ENCODE results near the gene PRKD2. TPM values are rescaled to one million over a fixed set of nuclear protein-coding genes. Genes with fewer than 3 reads are reported as not detected.
A peak's percentile ranks its signal among the peaks of the same experiment; 100 is the strongest.

PRKD2 gene
- total RNA-seq, 1 donor from 2014 or later: 101 TPM

DNA sequence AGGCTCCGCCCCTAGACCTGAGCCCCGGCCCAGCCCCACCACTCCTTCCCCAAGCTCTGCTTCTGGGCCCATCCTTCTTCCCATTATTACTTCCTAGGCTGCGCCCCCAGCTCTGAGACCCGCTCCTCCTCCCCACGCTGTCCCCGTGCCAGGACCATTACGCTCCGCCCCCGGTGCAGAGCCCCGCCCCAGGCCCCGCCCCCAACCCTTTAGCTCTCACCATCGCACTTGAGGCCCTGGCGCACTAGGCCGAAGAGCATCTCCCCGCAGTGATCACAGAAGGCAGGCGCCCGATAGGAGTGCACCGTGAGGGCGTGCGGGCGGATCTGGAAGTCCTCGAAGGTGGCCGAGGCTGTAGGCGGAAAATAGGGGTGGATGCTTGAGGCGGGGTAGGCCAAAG is 6.2 kb downstream of the PRKD2 start:
- no peak for TF ChIP-seq CTCF (IDR thresholded peaks at IDR 0.05)
- Histone ChIP-seq H3K27ac (no peak overlapping the region), H3K4me3 (no peak overlapping the region), H3K27me3 (no peaks in the 10 kb centered on the region), H3K4me1 (peaks cover 4 to 9% of the 10 kb centered on the region in 2 donors), H3K9me3 (no peaks in the 10 kb centered on the region), H3K36me3 (peaks cover 11 to 35% of the 10 kb centered on the region in 2 donors)
- DNase-seq (ENCODE audit: low spot score in 2 of 2): no peak
- intact Hi-C loops (cut with DNase I): no loop called here

DNA sequence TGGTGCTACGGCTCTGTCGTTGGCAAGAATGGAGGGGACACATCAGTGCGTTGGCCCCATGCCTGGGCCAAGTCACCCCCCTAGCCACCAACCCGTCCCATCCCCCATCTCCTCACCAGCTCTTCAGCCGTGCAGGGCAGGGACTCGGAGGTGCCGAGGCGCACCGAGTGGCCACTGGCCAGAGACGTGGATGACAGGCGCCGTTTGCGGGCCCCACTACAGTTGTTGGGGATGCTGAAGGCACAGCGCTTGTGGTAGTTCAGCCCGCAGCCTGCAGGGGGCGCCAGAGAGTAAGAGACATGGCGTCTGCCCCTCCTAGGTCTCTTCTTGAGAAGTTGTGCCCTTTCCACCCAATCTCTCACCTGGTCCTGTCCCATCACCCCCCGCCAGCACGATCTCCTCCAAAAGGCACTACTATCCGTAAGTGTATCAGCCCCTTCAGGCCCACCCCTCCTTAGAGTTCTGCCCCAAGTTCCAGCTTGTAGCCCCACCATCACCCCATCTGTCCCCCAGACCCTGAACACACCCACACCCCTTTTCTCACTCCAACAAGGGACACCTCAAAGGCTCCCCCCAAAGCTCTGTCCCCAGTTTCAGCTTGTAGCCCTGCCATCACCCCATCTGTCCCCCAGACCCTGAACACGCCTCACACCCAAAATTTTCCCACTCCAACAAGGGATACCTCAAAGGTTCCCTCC is 12.4 kb downstream of the PRKD2 start:
- peaks cover 50 to 76% of the 10 kb centered on the region in 2 donors for H3K36me3 ChIP-seq
- H3K4me3 ChIP-seq: no peak overlapping the region
- TF ChIP-seq CTCF (IDR thresholded peaks at IDR 0.05): peak; percentile 84 to 98 (median 92)
- no peak overlapping the region for H3K27ac ChIP-seq
- no peaks in the 10 kb centered on the region for H3K9me3 ChIP-seq
- no peaks in the 10 kb centered on the region for H3K27me3 ChIP-seq
- DNase-seq (ENCODE audit: low spot score in 2 of 2): peak in 1 of 2 donors; percentile 82
- H3K4me1 ChIP-seq: no peaks in the 10 kb centered on the region
- intact Hi-C loops (cut with DNase I): loop anchor here (1.0 kb wide), 1 partner anchor 24 kb away; no protein-coding TSS in a partner anchor

DNA sequence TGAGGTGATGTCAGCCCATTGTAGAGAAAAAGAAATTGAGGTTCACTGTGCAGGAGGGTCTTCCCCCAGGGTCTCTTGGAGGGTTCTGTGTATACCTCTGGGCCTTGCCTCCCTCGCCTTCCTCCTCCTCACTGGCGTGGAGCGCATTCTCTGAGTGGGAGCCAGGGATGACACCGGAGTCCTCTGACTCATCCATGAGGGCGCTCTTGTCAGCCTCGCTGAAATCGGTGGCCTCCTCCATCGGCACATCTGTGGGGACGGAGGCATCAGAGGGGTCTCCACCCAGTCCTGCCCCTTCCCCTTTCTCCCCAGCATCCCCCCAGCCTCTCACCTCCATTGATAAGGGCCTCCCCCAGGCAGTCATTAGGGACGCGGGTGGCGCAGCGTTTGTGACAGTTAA is 16.2 kb downstream of the PRKD2 start:
- no peaks in the 10 kb centered on the region for H3K27me3 ChIP-seq
- peaks cover 71 to 81% of the 10 kb centered on the region in 2 donors for H3K36me3 ChIP-seq
- H3K9me3 ChIP-seq: no peaks in the 10 kb centered on the region
- no peak for TF ChIP-seq CTCF (IDR thresholded peaks at IDR 0.05)
- intact Hi-C loops (cut with DNase I): no loop called here
- DNase-seq (ENCODE audit: low spot score in 2 of 2): no peak
- H3K27ac ChIP-seq: no peak overlapping the region
- no peak overlapping the region for H3K4me3 ChIP-seq
- no peaks in the 10 kb centered on the region for H3K4me1 ChIP-seq

DNA sequence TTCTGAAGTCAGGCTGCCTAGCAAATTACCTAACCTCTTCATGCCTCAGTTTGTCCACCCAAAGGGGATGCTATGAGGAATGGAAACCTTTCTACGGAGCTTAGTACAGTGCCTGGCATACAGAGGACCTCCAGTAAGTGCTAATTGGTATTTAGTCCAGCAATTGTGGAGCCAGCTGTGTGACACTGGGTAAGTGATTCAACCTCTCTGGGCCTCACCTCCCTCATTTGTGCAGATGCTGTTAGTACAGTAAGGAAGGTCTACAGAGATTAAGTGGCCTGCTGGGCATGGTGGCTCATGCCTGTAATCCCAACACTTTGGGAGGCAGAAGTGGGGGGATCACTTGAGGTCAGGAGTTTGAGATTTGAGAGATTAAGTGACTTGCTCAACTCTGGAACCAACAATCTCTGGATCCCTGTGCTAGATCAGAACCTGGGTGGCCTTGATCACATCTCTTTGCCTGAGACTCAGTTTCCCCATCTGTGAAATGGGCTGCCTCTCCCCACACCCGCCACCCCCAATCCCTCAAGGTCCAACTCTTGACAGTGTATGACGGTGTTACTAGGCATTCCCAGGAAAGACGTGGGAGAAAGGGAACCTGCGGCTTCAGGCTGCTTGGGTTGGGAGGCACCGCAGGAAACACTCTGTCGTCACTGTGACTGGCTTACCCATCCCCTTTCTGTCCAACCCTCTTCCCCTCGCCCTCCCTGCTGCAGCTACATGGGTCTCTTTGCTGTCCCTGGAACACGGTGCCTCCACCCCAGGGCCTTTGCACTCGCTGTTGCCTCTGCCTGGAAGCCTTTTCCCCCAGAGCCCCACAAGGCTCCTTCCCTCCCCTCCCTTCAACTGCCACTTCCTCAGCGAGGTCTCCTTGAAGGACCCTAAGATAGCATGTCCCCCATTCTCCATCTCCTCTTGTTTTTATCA is 18.3 kb downstream of the PRKD2 start:
- intact Hi-C loops (cut with DNase I): no loop called here

More for the DNA sequence above, 18.3 kb downstream of the PRKD2 start:
- Histone ChIP-seq H3K27ac (no peak overlapping the region), H3K36me3 (peaks cover 83 to 88% of the 10 kb centered on the region in 2 donors), H3K4me1 (no peaks in the 10 kb centered on the region), H3K9me3 (no peaks in the 10 kb centered on the region), H3K27me3 (no peaks in the 10 kb centered on the region), H3K4me3 (no peak overlapping the region)
- no peak for DNase-seq (ENCODE audit: low spot score in 2 of 2)
- TF ChIP-seq CTCF (IDR thresholded peaks at IDR 0.05): no peak

All from ascending aorta (tissue), 2 donors.